Nephron (organoid): Measurements from ENCODE around the gene B3GALNT1.
A peak's percentile ranks its signal among the peaks of the same experiment; 100 is the strongest.
"Not testable (repeated sequence)": the region's sequence is repeated elsewhere in the genome, so short reads cannot be mapped to it uniquely, and the experiment has no call there.

Source experiments
- H3K27ac Mint-ChIP-seq, 3 experiments: 2 replicates each; pipeline ENCODE4 v1.8.0; 2020; ENCODE audit warnings: mixed read lengths in 3 of 3, mild to moderate bottlenecking in 2 of 3, moderate library complexity in 1 of 3
- H3K27me3 Mint-ChIP-seq: 2 replicates; pipeline ENCODE4 v1.8.0; 2021; ENCODE audit warnings: low read depth, mild to moderate bottlenecking, moderate library complexity, mixed read lengths
- H3K36me3 Mint-ChIP-seq: 2 replicates; pipeline ENCODE4 v1.8.0; 2020; ENCODE audit warnings: low read depth, mixed read lengths
- H3K4me1 Mint-ChIP-seq: 2 replicates; pipeline ENCODE4 v1.8.0; 2020; ENCODE audit warnings: mixed read lengths
- H3K4me3 Mint-ChIP-seq, 3 experiments: 2 replicates each; pipeline ENCODE4 v1.8.0; 2020; ENCODE audit warnings: mild to moderate bottlenecking in 3 of 3, mixed read lengths in 3 of 3, moderate library complexity in 2 of 3
- H3K9me3 Mint-ChIP-seq: 2 replicates; pipeline ENCODE4 v1.8.0; 2020; ENCODE audit warnings: mixed read lengths
- TF ChIP-seq, protein P1 (sequence below), 3 experiments: fragments of 200-600 bp; sonication (generic); IDR thresholded peaks; one replicate each; pipeline ENCODE4 v1.5.0; 2021; ENCODE audit warnings: antibody characterized with exemption in 3 of 3; ENCODE audit not compliant: unreplicated experiment in 3 of 3

Gene B3GALNT1

GRCh38 chr3:161049683-161050248 is 55.4 kb downstream of the B3GALNT1 start:
- Mint-ChIP-seq H3K27me3 (no peaks in the 10 kb centered on the region), H3K9me3 (peaks cover 8% of the 10 kb centered on the region), H3K4me3 (no peak overlapping the region), H3K4me1 (no peaks in the 10 kb centered on the region), H3K36me3 (peaks cover 6% of the 10 kb centered on the region), H3K27ac (no peak overlapping the region)
- TF ChIP-seq, protein P1, sequence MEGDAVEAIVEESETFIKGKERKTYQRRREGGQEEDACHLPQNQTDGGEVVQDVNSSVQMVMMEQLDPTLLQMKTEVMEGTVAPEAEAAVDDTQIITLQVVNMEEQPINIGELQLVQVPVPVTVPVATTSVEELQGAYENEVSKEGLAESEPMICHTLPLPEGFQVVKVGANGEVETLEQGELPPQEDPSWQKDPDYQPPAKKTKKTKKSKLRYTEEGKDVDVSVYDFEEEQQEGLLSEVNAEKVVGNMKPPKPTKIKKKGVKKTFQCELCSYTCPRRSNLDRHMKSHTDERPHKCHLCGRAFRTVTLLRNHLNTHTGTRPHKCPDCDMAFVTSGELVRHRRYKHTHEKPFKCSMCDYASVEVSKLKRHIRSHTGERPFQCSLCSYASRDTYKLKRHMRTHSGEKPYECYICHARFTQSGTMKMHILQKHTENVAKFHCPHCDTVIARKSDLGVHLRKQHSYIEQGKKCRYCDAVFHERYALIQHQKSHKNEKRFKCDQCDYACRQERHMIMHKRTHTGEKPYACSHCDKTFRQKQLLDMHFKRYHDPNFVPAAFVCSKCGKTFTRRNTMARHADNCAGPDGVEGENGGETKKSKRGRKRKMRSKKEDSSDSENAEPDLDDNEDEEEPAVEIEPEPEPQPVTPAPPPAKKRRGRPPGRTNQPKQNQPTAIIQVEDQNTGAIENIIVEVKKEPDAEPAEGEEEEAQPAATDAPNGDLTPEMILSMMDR (IDR thresholded peaks at IDR 0.05; ENCODE audit: unreplicated experiment in 3 of 3) = no peak

DNA sequence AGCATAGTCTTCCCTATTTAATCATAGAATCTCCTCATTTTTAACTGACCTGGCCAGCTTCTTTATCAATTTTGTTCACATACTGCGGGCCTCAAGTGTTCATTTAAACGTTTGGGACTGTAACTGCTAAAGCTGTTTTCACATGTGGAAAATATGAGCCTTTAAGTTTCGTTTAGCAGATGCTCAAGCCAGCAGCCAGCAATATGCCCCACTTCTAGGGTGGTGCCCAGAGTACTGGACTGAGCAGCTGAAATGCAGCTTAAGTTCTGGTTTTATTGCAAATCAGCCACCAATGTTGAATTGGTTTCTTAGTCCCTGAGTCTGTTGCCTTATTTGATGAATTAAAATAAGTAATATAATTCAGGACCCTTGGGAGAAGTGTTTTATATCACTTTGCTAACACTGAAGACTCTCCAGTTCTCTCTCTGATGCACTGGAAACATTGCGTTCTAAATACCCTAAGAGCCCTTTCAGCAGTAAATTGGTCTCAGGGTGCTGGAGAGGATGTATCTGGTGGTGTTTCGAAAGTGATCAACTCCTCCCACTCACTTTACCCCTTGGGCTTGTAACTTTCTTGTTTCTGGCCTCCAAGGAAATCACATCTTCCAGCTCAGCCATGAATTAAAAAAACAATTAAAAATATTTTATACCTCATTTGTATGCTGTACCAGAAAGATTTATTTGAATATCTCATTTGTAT is 61.7 kb downstream of the B3GALNT1 start:
- TF ChIP-seq, protein P1 (IDR thresholded peaks at IDR 0.05; ENCODE audit: unreplicated experiment in 3 of 3) = no peak
- peaks cover 12% of the 10 kb centered on the region for H3K36me3 Mint-ChIP-seq
- H3K27me3 Mint-ChIP-seq = no peaks in the 10 kb centered on the region
- no peaks in the 10 kb centered on the region for H3K4me1 Mint-ChIP-seq
- H3K27ac Mint-ChIP-seq = peak overlapping the region in 1 of 3 experiments; percentile 15
- peaks cover 7% of the 10 kb centered on the region for H3K9me3 Mint-ChIP-seq
- no peak overlapping the region for H3K4me3 Mint-ChIP-seq

DNA sequence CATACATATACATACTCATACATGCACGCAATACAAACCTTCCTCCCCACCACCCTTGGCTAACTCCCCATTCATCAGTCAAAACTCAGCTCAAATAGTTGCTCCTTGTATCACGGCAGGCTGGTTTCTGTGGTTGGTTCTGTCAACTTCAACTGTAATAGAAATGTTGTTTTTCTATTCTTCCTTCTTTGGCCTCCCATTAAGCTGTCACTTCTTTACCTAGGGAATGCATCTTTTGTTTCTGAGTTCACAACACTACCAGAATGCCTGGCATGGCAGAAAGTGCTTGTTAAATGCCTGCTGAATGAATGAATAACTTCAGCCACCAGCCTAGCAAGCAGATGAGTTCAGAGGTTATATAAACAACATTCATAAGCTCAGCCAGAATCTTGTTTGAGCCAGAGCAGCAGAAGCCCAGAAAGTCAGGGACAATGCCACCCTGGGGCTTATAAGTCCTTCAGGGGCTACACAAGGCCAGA is 63.1 kb downstream of the B3GALNT1 start:
- peak overlapping the region in 2 of 3 experiments; percentile 2 to 84 for H3K27ac Mint-ChIP-seq
- peaks cover 7% of the 10 kb centered on the region for H3K9me3 Mint-ChIP-seq
- no peak overlapping the region for H3K4me3 Mint-ChIP-seq
- H3K36me3 Mint-ChIP-seq = peaks cover 14% of the 10 kb centered on the region
- H3K4me1 Mint-ChIP-seq = no peaks in the 10 kb centered on the region
- TF ChIP-seq, protein P1 (IDR thresholded peaks at IDR 0.05; ENCODE audit: unreplicated experiment in 3 of 3) = no peak
- no peaks in the 10 kb centered on the region for H3K27me3 Mint-ChIP-seq

DNA sequence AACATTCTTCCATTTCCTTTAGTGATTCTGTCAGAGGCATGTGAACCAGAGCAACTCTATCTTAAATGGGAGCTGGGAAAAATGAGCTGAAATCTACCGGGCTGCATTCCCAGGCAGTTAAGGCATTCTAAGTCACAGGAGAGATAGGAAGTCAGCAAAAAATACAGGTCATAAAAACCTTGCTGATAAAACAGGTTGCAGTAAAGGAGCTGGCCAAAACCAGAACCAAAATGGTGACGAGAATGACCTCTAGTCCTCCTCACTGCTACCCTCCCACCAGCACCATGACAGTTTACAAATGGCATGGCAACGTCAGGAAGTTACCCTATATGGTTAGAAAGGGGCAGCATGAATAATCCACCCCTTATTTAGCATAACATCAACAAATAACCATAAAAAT is 66.4 kb downstream of the B3GALNT1 start:
- no peak overlapping the region for H3K27ac Mint-ChIP-seq
- H3K36me3 Mint-ChIP-seq = peaks cover 9% of the 10 kb centered on the region
- H3K27me3 Mint-ChIP-seq = no peaks in the 10 kb centered on the region
- H3K4me3 Mint-ChIP-seq = no peak overlapping the region
- H3K9me3 Mint-ChIP-seq = no peaks in the 10 kb centered on the region
- TF ChIP-seq, protein P1 (IDR thresholded peaks at IDR 0.05; ENCODE audit: unreplicated experiment in 3 of 3) = no peak
- H3K4me1 Mint-ChIP-seq = no peaks in the 10 kb centered on the region

DNA sequence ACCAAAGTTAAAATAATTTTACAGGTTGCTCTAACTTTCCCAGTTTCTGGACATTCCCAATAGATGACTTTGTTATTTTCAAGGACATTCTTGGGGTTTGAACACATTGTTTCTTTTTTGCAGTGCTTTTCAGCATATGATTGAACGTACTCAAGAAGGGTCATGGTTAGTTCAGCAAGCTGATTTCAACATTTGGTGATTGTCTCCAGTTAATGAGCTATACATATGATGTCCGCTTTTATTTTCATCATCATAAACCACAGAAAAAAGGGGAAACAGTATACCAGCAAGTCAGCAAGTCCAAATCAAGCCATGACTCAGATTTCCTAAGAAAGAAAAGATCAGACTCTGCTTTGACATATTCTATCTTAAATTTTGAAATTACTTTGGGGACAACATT is 69.4 kb downstream of the B3GALNT1 start:
- TF ChIP-seq, protein P1 (IDR thresholded peaks at IDR 0.05; ENCODE audit: unreplicated experiment in 3 of 3) = no peak
- peaks cover 7% of the 10 kb centered on the region for H3K9me3 Mint-ChIP-seq
- peak overlapping the region in 1 of 3 experiments; percentile 63 for H3K27ac Mint-ChIP-seq
- H3K27me3 Mint-ChIP-seq = no peaks in the 10 kb centered on the region
- peaks cover 28% of the 10 kb centered on the region for H3K36me3 Mint-ChIP-seq
- H3K4me1 Mint-ChIP-seq = no peaks in the 10 kb centered on the region
- H3K4me3 Mint-ChIP-seq = no peak overlapping the region

GRCh38 chr3:161034913-161035550 is 70.1 kb downstream of the B3GALNT1 start:
- not testable (repeated sequence) for H3K9me3 Mint-ChIP-seq, H3K4me3 Mint-ChIP-seq, H3K27me3 Mint-ChIP-seq, H3K4me1 Mint-ChIP-seq
- Mint-ChIP-seq H3K36me3 (peaks cover 28% of the 10 kb centered on the region), H3K27ac (peak overlapping the region in 1 of 3 experiments; percentile 63)
